GM21717 (cell line): ENCODE measurements around the gene GUCY1A1.

Source experiments
- ATAC-seq: cut with Tn5 transposase; IDR thresholded peaks from one replicate; pipeline ENCODE4 v1.9.1; 2021; ENCODE audit warnings: mild to moderate bottlenecking, moderate library complexity; ENCODE audit not compliant: unreplicated experiment

Gene GUCY1A1

DNA sequence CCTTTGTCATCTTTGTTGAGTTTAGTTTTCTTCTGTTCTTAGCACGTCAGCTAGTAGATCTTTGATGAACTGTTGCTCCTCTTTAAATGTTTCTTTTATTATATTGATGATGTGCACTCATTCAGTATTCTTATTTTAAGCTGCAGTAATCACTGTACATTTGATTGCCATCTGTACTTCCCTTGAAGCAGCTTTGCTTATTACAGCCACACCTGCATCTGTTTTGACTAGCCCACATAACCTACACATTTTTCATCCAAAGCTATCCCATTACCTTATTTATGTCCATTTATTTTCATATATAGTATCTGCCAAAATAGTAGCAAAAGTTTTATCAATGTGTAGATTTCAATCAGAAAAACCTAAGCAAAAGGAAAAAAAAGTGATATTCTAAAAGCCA is 68.3 kb downstream of the GUCY1A1 start:
- no peak for ATAC-seq

DNA sequence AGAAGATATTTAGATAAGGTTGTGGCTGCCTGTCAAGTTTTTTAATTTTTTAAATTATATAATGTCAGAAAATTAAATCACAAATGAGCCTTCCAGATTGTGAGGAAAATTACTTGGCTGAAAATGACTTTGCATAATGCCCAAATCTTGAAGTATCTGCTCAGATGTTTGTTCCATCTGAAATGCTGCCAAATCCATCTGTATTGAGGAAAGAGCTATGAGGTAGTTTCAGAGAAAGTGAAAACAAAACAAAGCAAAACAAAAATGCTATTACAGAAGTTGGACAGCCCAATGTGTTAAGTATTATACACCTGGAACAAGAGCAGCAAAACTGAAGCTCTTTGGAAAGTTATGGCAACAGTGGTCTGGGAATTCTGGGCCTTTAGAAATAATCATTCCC is 68.8 kb downstream of the GUCY1A1 start:
- ATAC-seq: no peak

DNA sequence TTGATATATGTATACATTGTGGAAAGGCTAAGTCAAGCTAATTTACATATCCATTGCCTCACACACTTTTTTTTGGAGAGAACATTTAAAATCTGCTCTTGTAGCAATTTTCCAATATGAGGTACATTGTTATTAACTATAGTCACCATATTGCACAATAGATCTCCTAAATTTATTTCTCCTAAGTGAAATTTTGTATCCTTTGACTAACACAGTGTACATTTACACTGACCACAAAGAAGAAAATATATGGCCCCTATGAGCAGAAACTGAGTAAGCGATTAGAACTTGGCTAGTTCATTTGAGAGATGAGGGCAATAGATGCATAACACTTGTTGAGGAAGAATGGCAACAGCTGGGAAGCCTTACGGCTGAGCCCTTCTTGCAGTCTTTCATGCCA is 71.9 kb downstream of the GUCY1A1 start:
- ATAC-seq: no peak

GRCh38 chr4:155741546-155741945 is 74.9 kb downstream of the GUCY1A1 start:
- ATAC-seq: no peak

- no peak for ATAC-seq
These were observed 75.8 kb downstream of the GUCY1A1 start for GRCh38 chr4:155742310-155743015.

DNA sequence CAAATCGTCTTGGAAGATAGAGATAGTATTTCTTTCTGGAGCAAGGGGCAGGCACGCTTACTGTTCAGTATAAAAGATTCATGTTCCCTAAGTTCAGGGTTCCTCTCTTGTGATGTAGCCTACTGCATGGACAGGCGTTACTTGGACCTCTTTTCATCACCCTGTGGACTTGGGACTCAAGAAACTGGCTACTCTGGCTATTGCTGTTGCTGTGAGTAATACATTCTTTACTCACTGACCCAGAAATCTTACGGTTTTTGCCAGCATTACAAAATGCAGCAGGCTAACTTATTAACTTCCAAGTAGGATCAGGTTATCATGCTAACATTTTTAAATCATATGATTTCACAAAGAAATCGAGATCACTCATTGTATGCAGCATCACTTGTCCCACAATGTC is 79.3 kb downstream of the GUCY1A1 start:
- no peak for ATAC-seq

DNA sequence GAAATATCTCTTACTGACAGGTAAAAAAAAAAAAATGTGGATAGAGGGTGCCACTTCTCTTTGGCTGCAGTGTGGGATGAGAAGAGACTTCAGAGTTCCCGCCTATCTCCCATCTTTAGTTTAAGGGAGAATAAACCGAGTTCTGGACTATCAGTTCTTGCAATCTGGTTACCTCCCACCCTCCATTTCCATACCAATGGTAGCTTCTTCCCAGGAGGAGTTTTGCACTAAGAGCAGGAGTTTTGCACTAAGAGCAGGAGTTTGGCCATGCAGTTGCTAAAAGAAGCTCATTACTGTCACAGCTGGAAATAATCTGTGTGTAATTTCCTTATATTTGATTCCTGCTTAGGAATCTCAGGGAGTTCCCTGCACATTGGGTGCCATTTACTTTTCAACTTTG is 81.4 kb downstream of the GUCY1A1 start:
- no peak for ATAC-seq

- ATAC-seq: no peak
These were observed 82.4 kb downstream of the GUCY1A1 start for GRCh38 chr4:155749041-155749440.

DNA sequence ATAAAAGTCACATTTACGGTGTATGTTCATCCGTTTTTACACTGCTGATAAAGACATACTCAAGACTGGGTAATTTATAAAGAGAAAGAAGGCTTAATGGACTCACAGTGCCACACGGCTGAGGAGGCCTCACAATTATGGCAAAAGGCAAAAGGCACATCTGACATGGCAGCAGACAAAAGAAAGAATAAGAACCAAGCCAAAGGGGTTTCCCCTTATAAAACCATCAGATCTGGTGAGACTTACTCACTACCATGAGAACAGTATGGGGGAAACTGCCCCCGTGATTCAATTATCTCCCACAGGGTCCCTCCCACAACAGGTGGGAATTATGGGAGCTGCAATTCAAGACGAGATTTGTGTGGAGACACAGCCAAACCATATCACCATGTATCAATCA is 84.9 kb downstream of the GUCY1A1 start:
- no peak for ATAC-seq

DNA sequence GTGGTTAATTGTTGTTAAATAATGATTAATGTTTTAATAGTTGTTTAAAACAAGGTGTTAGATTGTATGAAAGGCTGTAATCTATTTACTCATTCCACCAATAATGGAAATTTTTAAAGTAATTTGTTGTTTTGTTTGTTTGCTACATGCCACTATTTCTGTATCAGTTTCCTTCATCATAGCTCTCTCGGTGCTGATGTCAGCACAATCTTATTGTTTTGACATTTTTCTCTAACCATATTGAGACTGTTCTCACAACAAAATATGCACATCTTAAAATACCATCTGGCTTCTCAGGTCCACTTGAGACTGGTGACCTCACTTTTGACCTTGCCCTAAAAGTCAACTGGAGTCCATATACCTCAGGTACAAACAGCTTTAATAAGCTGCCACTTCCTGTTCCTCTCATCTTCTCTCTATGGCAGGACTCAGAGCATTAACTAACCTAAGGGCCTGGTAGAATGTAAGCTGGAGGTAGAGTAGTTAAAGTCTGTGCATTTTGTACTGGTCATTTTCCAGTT is 91.2 kb downstream of the GUCY1A1 start:
- ATAC-seq: no peak

DNA sequence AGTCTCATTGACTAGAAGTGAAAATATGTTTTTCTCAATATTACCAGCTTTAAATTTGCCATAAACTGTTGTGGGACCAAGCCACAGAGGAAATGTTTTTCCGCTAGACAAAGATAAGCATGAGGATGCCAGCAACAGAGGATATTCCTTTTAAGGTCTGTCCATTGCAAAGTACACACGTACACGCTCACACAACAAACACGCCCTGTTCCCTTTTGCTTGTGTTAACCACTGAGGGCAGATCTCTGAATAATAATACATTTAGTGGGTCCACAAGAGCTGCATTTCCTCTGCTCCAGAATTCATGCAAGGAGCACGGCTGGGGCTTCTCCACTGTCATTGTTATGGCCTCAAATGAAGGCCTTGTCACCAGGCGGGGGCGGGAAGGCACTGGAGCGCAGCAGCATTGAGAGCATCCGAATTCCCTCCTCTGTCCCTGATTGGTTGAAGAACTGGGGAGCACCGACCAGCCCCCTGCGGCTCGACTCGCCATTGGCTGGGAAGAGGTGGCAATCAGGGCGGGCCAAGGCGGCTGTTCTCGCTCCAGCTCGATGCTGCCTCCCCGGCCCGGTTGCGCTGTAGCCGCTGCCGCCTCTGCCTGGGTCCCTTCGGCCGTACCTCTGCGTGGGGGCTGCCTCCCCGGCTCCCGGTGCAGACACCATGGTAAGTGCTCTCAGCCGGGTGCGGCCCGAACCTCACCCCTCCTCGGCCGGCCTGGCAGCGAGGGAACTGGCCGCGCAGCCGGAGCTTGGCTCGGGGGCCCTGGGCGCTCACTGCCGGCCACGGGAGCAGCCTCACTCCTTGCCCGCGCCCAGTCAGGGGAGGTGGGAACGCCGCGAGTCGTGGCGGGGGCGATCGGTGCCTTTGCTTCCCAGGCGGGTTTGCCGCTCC is 92.1 kb downstream of the GUCY1A1 start, which contains the start of gene GUCY1B1:
GUCY1B1 (plus strand) TSS at position 541 of the 891 bp plus-strand sequence; CDS start at position 661, 120 bp downstream.
- ATAC-seq: peak; percentile 99

DNA sequence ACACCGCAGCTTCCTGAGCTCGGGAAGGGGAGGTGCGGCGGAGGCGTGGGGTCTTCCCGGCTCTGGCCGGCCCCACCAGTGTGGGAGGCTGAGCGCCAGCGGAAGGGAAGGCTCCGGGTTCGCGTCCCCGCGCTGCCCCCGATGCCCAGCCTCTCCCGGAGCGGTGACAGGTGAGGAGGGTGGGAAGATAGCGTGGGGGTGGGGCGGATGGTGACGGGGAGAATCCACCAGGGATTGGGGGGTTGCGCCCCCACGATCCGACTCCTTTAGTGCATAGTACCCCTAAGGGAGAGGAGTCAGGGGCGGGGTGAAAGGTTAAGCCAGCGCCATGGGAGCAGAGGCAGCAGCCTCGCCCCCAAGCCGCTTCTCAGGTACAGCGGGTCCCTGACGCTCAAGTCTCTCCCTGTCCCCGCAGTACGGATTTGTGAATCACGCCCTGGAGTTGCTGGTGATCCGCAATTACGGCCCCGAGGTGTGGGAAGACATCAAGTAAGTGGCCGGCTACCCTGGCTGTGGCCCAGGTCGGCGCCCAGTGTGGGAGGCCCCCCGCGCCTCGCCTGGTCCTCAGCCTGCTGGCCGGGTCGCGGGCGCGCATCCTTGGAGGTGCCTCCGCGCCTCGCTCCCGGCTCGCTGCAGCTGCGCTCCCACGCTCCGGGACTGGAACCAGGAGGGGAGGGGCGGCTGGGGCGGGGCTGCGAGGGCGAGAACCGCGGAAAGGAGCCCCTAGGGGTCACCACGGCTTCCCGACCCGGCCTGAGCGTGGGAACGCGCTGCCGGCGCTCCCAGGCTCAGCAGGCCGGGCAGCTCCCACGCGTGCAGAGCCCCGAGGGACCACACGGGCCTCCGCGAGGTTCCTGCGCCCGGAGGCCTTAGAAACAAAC is 93.0 kb downstream of the GUCY1A1 start:
- ATAC-seq: peak; percentile 13

DNA sequence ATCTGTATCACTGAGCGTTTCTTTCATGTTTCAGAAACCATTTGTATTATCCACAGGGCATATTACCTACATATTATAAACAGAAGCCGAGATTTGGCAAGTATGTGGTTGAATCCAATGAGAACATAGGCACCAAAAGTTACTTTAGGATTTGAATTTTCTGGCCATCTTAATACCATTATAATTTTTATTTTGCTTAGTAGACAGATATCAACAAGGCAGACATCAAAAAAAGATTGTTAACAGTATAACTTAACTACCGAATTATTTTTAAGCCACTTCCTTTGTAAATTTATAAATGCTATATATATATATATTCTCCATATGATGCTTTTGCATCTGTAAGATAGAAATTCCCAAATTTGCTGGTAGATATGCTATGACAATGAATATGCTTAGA is 94.4 kb downstream of the GUCY1A1 start:
- ATAC-seq: no peak

DNA sequence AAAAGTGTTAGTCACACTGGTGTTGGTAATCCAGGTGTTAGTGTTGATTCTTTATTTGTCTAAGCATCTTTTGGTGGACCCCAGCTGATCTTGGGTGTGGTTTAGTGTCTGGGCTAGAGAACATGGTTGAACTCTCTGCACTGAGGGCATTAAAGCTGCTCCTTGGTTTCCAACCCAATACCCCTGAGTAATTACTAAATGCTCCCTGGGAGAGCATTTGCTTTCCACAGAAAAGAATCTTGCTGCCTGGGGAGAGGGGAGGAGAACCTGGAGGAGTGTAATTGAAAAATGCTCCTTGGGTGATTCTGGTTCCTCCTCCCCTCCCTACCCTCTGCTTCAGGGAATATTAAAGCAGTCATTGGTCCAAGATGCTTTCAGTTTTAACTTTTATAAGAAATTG is 95.3 kb downstream of the GUCY1A1 start:
- ATAC-seq: no peak

DNA sequence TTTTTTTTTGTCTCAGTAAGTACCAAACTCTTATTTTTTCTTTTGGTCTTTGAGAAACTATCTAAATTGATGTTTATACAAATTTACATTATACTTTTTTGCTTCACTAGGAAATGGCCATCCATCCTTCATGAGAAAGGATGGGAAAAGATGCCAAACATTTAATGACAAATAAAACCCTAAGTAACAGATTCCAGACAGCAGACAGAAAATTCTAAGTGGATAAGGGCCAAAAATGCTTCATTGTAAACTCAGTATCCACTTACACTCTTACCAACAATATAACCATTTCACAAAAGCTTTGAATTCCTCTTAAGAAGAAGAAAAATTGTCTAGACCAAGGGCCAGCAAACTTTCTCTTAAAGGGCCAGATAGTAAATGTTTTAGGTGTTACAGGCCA is 95.7 kb downstream of the GUCY1A1 start:
- ATAC-seq: no peak

DNA sequence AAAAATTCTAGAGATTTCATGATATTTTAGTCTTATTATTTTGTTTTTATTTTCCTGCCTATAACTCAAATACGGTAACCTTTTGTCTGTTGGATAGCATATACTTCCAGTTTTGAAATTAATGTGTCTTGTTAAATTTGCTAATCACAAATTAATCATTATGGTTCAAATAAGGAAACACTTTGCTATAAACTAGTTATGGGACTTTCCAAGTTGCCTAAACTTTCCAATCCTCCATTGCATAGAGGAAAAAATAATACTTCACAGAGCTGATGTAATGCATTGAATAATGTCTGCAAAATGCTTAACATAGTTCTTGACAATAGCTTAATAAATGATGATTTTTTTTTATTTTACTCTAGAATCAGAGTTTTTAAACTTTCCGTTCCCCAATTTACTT is 96.9 kb downstream of the GUCY1A1 start:
- ATAC-seq: no peak

- ATAC-seq: no peak
These were observed 98.5 kb downstream of the GUCY1A1 start for GRCh38 chr4:155765149-155765548.

GRCh38 chr4:155766622-155767021 is 100.0 kb downstream of the GUCY1A1 start:
- no peak for ATAC-seq

DNA sequence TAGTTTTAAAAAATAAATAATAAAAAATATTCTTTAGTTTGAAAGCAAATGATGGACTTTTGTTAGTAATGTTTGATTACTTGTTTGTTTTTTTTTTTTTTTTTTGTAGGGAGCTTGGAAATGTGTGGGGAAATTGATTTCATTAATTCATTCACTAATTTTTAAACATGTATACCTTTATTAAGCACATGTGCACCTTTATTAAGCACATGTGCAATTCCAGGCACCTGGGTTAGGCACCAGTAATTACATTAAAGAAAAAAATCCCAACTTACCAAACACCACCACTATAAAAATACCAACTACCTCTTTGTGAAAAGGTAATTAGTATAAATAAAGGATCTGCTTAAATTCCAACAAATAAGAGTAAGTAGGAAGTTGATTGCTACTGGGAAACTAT is 101.7 kb downstream of the GUCY1A1 start:
- no peak for ATAC-seq

DNA sequence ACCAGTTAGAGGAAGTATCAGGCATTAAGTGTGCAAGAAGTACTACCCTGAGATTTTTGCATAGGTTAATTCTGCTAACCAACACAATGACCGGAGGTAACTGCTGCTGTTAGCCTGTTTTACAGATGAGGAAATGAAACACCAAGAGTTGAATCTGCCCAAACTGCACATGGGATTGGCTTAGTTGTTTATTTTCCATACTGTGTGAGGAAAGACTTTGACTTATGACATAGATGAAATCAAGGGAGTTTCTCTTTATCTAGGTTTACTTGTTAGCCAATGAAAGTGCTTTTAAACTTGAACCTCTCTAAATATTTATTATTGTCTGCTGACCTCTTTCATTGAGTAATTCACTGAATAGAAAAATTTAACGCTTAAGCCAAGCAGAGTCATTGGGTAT is 102.4 kb downstream of the GUCY1A1 start:
- ATAC-seq: no peak
